ENCODE measurements around the gene LRMDA. TPM values are rescaled to one million over a fixed set of nuclear protein-coding genes. Genes with fewer than 3 reads are reported as not detected.

The LRMDA gene
- total RNA-seq, 1 experiment from 2014 or later: 4.8 TPM

- Histone ChIP-seq H3K4me2 (ENCODE audit: low read length) (no peak overlapping the region), H3K9ac (ENCODE audit: low read length) (no peak overlapping the region), H3K27me3 (ENCODE audit: insufficient read depth, low read length) (no peaks in the 10 kb centered on the region), H3K79me2 (ENCODE audit: insufficient read depth, low read length) (no peaks in the 10 kb centered on the region), H3K4me3 (replicated peaks in 1 of 2; ENCODE audit: low read depth in 1 of 2, low read length in 2 of 2) (no peak overlapping the region), H3K27ac (ENCODE audit: low read depth, low read length) (no peak overlapping the region), H3K9me2 (ENCODE audit: insufficient read depth) (no peaks in the 10 kb centered on the region), H3K9me3 (ENCODE audit: control insufficient read depth in 1 of 2, insufficient read depth in 1 of 2, low read depth in 1 of 2, low read length in 2 of 2) (no peaks in the 10 kb centered on the region), H4K20me1 (ENCODE audit: insufficient read depth) (no peaks in the 10 kb centered on the region), H3K4me1 (ENCODE audit: control insufficient read depth in 1 of 2, insufficient read depth in 2 of 2, low read length in 2 of 2) (peaks cover 0 to 11% of the 10 kb centered on the region in 2 experiments; a peak in 2 of 4 replicates), H2AFZ (ENCODE audit: low read depth, low read length, poor library complexity, severe bottlenecking) (no peak overlapping the region), H3K36me3 (ENCODE audit: control insufficient read depth in 1 of 2, insufficient read depth in 2 of 2, low read length in 2 of 2) (no peaks in the 10 kb centered on the region)
- DNase-seq (ENCODE audit: low read depth, low spot score) (no peak), ATAC-seq (no peak)
- TF ChIP-seq POLR2A (IDR thresholded peaks at IDR 0.05; ENCODE audit: borderline replicate concordance, extremely low read depth, insufficient read depth, insufficient read length): no peak
- no peak for TF ChIP-seq CTCF (IDR thresholded peaks at IDR 0.05 in 2 of 3, conservative IDR thresholded peaks at IDR 0.05 in 1 of 3; ENCODE audit: borderline replicate concordance in 1 of 3, insufficient read depth in 1 of 3, low read depth in 2 of 3, low read length in 2 of 3)
- TF ChIP-seq, protein P1, sequence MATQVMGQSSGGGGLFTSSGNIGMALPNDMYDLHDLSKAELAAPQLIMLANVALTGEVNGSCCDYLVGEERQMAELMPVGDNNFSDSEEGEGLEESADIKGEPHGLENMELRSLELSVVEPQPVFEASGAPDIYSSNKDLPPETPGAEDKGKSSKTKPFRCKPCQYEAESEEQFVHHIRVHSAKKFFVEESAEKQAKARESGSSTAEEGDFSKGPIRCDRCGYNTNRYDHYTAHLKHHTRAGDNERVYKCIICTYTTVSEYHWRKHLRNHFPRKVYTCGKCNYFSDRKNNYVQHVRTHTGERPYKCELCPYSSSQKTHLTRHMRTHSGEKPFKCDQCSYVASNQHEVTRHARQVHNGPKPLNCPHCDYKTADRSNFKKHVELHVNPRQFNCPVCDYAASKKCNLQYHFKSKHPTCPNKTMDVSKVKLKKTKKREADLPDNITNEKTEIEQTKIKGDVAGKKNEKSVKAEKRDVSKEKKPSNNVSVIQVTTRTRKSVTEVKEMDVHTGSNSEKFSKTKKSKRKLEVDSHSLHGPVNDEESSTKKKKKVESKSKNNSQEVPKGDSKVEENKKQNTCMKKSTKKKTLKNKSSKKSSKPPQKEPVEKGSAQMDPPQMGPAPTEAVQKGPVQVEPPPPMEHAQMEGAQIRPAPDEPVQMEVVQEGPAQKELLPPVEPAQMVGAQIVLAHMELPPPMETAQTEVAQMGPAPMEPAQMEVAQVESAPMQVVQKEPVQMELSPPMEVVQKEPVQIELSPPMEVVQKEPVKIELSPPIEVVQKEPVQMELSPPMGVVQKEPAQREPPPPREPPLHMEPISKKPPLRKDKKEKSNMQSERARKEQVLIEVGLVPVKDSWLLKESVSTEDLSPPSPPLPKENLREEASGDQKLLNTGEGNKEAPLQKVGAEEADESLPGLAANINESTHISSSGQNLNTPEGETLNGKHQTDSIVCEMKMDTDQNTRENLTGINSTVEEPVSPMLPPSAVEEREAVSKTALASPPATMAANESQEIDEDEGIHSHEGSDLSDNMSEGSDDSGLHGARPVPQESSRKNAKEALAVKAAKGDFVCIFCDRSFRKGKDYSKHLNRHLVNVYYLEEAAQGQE (IDR thresholded peaks at IDR 0.05; ENCODE audit: low read depth): no peak
- no peak for TF ChIP-seq CBX3 (IDR thresholded peaks at IDR 0.05; ENCODE audit: low read depth)
- no peak for TF ChIP-seq TCF7L2 (IDR thresholded peaks at IDR 0.05; ENCODE audit: borderline replicate concordance, extremely low read depth, insufficient read depth, insufficient read length)
- TF ChIP-seq, protein P2, sequence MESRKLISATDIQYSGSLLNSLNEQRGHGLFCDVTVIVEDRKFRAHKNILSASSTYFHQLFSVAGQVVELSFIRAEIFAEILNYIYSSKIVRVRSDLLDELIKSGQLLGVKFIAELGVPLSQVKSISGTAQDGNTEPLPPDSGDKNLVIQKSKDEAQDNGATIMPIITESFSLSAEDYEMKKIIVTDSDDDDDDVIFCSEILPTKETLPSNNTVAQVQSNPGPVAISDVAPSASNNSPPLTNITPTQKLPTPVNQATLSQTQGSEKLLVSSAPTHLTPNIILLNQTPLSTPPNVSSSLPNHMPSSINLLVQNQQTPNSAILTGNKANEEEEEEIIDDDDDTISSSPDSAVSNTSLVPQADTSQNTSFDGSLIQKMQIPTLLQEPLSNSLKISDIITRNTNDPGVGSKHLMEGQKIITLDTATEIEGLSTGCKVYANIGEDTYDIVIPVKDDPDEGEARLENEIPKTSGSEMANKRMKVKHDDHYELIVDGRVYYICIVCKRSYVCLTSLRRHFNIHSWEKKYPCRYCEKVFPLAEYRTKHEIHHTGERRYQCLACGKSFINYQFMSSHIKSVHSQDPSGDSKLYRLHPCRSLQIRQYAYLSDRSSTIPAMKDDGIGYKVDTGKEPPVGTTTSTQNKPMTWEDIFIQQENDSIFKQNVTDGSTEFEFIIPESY (IDR thresholded peaks at IDR 0.05; ENCODE audit: extremely low read depth, insufficient replicate concordance, low read length): no peak
- no peak for TF ChIP-seq ZFX (IDR thresholded peaks at IDR 0.05)
- no peak for TF ChIP-seq RAD21 (IDR thresholded peaks at IDR 0.05; ENCODE audit: low read depth)
- no peak for TF ChIP-seq CEBPB (IDR thresholded peaks at IDR 0.05; ENCODE audit: low read depth)
- TF ChIP-seq SRF (IDR thresholded peaks at IDR 0.05; ENCODE audit: low read depth): no peak
- no peak for TF ChIP-seq ATF3 (IDR thresholded peaks at IDR 0.05)
- no peak for TF ChIP-seq ZNF274 (IDR thresholded peaks at IDR 0.05; ENCODE audit: low read depth, low read length)
- TF ChIP-seq ELF1 (IDR thresholded peaks at IDR 0.05; ENCODE audit: borderline replicate concordance, low read depth): no peak
- no peak for TF ChIP-seq JUND (IDR thresholded peaks at IDR 0.05)
- no peak for TF ChIP-seq YY1 (IDR thresholded peaks at IDR 0.05; ENCODE audit: extremely low read depth, insufficient replicate concordance, low read depth, low read length)
- TF ChIP-seq EZH2 (IDR thresholded peaks at IDR 0.05): no peak
- no peak for TF ChIP-seq SP1 (IDR thresholded peaks at IDR 0.05; ENCODE audit: low read depth)
- TF ChIP-seq MAX (IDR thresholded peaks at IDR 0.05): no peak
- ChIA-PET CTCF (interaction anchor here (0.6 to 1.2 kb wide), 2 partner anchors 14 kb away, joined by 3 read pairs; no protein-coding TSS in a partner anchor), POLR2A (no interaction called here), RAD21 (ENCODE audit: low non-redundant PET in 1 of 2, low total read pairs in 2 of 2, uncharacterized antibody in 2 of 2, unreplicated experiment in 2 of 2) (no interaction called here)
- BruUV-seq (replicated peaks): no TSS peak
- intact Hi-C loops (cut with micrococcal nuclease): no loop called here
Measured at GRCh38 chr10:76022366-76022765, 590.9 kb downstream of the LRMDA start.

All from HCT116 (cell line).